ENCODE data around the gene KRTAP10-4.

DNA sequence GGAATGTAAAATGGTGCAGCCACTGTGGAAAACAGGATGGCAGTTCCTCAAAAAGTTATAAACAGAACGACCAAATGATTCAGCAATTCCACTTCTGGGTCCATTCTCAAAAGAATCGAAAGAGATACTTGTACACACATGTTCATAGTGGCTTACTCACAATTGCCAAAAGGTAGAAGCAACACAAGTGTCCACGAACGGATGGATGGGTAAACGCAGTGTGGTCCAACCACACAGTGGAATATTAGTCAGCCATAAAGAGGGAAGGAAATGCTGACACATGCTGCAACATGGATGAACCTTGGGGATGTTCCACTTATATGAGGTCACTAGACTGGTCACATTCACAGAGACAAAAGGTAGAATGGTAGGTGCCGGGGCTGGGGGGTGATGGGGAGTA, 38.8 kb upstream of the KRTAP10-4 start:
- TF ChIP-seq, protein P1, sequence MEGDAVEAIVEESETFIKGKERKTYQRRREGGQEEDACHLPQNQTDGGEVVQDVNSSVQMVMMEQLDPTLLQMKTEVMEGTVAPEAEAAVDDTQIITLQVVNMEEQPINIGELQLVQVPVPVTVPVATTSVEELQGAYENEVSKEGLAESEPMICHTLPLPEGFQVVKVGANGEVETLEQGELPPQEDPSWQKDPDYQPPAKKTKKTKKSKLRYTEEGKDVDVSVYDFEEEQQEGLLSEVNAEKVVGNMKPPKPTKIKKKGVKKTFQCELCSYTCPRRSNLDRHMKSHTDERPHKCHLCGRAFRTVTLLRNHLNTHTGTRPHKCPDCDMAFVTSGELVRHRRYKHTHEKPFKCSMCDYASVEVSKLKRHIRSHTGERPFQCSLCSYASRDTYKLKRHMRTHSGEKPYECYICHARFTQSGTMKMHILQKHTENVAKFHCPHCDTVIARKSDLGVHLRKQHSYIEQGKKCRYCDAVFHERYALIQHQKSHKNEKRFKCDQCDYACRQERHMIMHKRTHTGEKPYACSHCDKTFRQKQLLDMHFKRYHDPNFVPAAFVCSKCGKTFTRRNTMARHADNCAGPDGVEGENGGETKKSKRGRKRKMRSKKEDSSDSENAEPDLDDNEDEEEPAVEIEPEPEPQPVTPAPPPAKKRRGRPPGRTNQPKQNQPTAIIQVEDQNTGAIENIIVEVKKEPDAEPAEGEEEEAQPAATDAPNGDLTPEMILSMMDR (IDR thresholded peaks at IDR 0.05; ENCODE audit: poor library complexity): no peak
- no peak for TF ChIP-seq EZH2phosphoT487 (IDR thresholded peaks at IDR 0.05; ENCODE audit: low read depth, severe bottlenecking, unreplicated experiment)
